Transverse colon (tissue), 3 donors: Measurements from ENCODE around the gene CCL17.

Experiments used
- CTCF ChIP-seq, 5 experiments: fragments of 200-600 bp in 3 of 5; fragments of 450-650 bp in 2 of 5; sonication (generic) in 3 of 5; IDR thresholded peaks; 1 replicate in 2 of 5; 2 replicates in 3 of 5; pipeline ENCODE4 v1.5.1; 2016 to 2017; ENCODE audit warnings: antibody characterized with exemption in 5 of 5, inconsistent platforms in 3 of 5, mild to moderate bottlenecking in 2 of 5, moderate library complexity in 1 of 5
- POLR2A ChIP-seq: fragments of 450-650 bp; IDR thresholded peaks from one replicate; pipeline ENCODE4 v1.6.1; 2016; ENCODE audit warnings: antibody characterized with exemption, mild to moderate bottlenecking, moderate library complexity

DNA sequence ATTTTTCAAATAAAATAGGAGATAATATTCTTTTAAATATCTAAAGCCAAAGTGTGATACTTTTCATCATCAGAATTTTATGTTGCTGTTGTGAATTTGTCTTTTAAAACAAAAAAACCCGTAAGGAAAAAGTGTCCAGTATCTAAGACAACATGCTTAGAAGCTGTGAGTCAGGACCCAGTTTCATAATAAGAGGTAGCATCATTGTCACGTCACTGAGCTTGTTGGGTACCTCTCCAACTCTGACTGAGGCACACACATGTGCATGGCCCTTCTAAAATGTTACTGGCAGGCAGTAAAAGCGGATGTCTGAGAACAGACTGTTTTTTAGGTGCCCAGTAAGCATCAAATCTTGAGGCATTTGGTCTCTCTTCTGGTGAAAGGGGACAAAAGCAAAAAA lies 40.1 kb downstream of the CCL17 start:
- TF ChIP-seq CTCF (IDR thresholded peaks at IDR 0.05), result no peak
- TF ChIP-seq POLR2A, result no peak
